ENCODE results near the gene VTCN1.

Gene VTCN1

GRCh38 chr1:117241512-117241911, 30.8 kb upstream of the VTCN1 start:
- DNase-seq = no peak
- Histone ChIP-seq H3K27ac (ENCODE audit: low read length) (no peak overlapping the region), H3K4me2 (ENCODE audit: low read depth, low read length) (no peak overlapping the region), H3K9me2 (replicated peaks; ENCODE audit: insufficient read depth, low read length) (no peaks in the 10 kb centered on the region), H4K20me1 (ENCODE audit: insufficient read depth, low read length) (no peaks in the 10 kb centered on the region), H3K9ac (ENCODE audit: low read length) (no peak overlapping the region), H3K36me3 (replicated peaks; ENCODE audit: insufficient read depth, low read length) (no peaks in the 10 kb centered on the region), H3K4me3 (ENCODE audit: low read length) (no peak overlapping the region), H2AFZ (ENCODE audit: low read length) (no peak overlapping the region), H3F3A (ENCODE audit: insufficient read depth, low read length) (no peaks in the 10 kb centered on the region), H3K9me3 (replicated peaks; ENCODE audit: insufficient read depth, low read length) (no peaks in the 10 kb centered on the region), H3K79me2 (ENCODE audit: low read length) (no peaks in the 10 kb centered on the region), H3K4me1 (ENCODE audit: low read length) (no peaks in the 10 kb centered on the region), H3K27me3 (replicated peaks; ENCODE audit: insufficient read depth, low read length) (no peaks in the 10 kb centered on the region)
- no peak for TF ChIP-seq CTCF (IDR thresholded peaks at IDR 0.05; ENCODE audit: low read length)
- TF ChIP-seq EZH2 (optimal IDR thresholded peaks at IDR 0.05; ENCODE audit: low read depth, low read length) = no peak
- TF ChIP-seq EZH2phosphoT487 (IDR thresholded peaks at IDR 0.05; ENCODE audit: low read length) = no peak

DNA sequence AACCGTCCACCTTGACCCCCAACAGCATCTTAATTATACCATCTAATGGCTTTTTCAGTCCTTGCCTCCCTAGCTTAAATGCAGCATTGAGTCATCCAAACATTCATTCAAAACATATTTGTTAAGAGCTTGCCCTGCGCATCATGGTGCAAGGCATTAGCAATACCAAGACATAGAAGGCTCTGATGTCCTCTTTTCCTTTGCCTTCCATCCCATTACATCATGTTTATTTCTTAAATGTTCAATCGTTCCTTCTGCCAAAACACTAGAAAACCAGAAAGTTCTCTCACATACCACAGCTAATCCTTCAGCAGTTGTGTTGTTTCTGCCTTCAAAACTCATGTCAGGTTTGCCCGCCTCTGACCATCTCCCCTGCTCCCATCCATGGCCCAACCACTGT, 29.8 kb upstream of the VTCN1 start:
- Histone ChIP-seq H3K4me3 (ENCODE audit: low read length) (no peak overlapping the region), H3K27ac (ENCODE audit: low read length) (no peak overlapping the region), H3K27me3 (replicated peaks; ENCODE audit: insufficient read depth, low read length) (no peaks in the 10 kb centered on the region), H4K20me1 (ENCODE audit: insufficient read depth, low read length) (no peaks in the 10 kb centered on the region), H3K4me2 (ENCODE audit: low read depth, low read length) (no peak overlapping the region), H3K36me3 (replicated peaks; ENCODE audit: insufficient read depth, low read length) (no peaks in the 10 kb centered on the region), H2AFZ (ENCODE audit: low read length) (no peak overlapping the region), H3K9ac (ENCODE audit: low read length) (no peak overlapping the region), H3F3A (ENCODE audit: insufficient read depth, low read length) (no peaks in the 10 kb centered on the region), H3K79me2 (ENCODE audit: low read length) (no peaks in the 10 kb centered on the region), H3K9me3 (replicated peaks; ENCODE audit: insufficient read depth, low read length) (no peaks in the 10 kb centered on the region), H3K9me2 (replicated peaks; ENCODE audit: insufficient read depth, low read length) (no peaks in the 10 kb centered on the region), H3K4me1 (ENCODE audit: low read length) (no peaks in the 10 kb centered on the region)
- TF ChIP-seq EZH2 (optimal IDR thresholded peaks at IDR 0.05; ENCODE audit: low read depth, low read length) (no peak), EZH2phosphoT487 (IDR thresholded peaks at IDR 0.05; ENCODE audit: low read length) (no peak), CTCF (IDR thresholded peaks at IDR 0.05; ENCODE audit: low read length) (no peak)
- no peak for DNase-seq

- H3K27me3 ChIP-seq (replicated peaks; ENCODE audit: insufficient read depth, low read length) = no peaks in the 10 kb centered on the region
- H2AFZ ChIP-seq (ENCODE audit: low read length) = no peak overlapping the region
- H3K4me1 ChIP-seq (ENCODE audit: low read length) = no peaks in the 10 kb centered on the region
- TF ChIP-seq CTCF (IDR thresholded peaks at IDR 0.05; ENCODE audit: low read length) (no peak), EZH2phosphoT487 (IDR thresholded peaks at IDR 0.05; ENCODE audit: low read length) (no peak), EZH2 (optimal IDR thresholded peaks at IDR 0.05; ENCODE audit: low read depth, low read length) (no peak)
- H3K4me2 ChIP-seq (ENCODE audit: low read depth, low read length) = no peak overlapping the region
- H3K27ac ChIP-seq (ENCODE audit: low read length) = no peak overlapping the region
- no peak for DNase-seq
- no peak overlapping the region for H3K4me3 ChIP-seq (ENCODE audit: low read length)
- H3K9ac ChIP-seq (ENCODE audit: low read length) = no peak overlapping the region
- no peaks in the 10 kb centered on the region for H3K36me3 ChIP-seq (replicated peaks; ENCODE audit: insufficient read depth, low read length)
- H3F3A ChIP-seq (ENCODE audit: insufficient read depth, low read length) = no peaks in the 10 kb centered on the region
- H3K9me3 ChIP-seq (replicated peaks; ENCODE audit: insufficient read depth, low read length) = no peaks in the 10 kb centered on the region
- H4K20me1 ChIP-seq (ENCODE audit: insufficient read depth, low read length) = no peaks in the 10 kb centered on the region
- H3K9me2 ChIP-seq (replicated peaks; ENCODE audit: insufficient read depth, low read length) = no peaks in the 10 kb centered on the region
- no peaks in the 10 kb centered on the region for H3K79me2 ChIP-seq (ENCODE audit: low read length)
These were observed 28.7 kb upstream of the VTCN1 start for GRCh38 chr1:117239467-117239866.
